Liver (tissue), 9 donors: ENCODE results near the gene EPB41L1. TPM values are rescaled to one million over a fixed set of nuclear protein-coding genes. Genes with fewer than 3 reads are reported as not detected.

Experiments
- DNase-seq: peaks from one replicate; pipeline ENCODE4 v3.0.0-alpha.2; 2017; ENCODE audit warnings: low spot score
- H3K27ac ChIP-seq, 2 donors: one replicate each; pipeline ENCODE4 v1.7.0; 2013; ENCODE audit warnings: inconsistent platforms in 2 of 2, low read length in 2 of 2, control low read depth in 1 of 2, low read depth in 1 of 2, mild to moderate bottlenecking in 1 of 2
- H3K27me3 ChIP-seq, 4 donors: one replicate each; pipeline versions ENCODE4 v1.6.1 to v1.7.0; 2013; ENCODE audit warnings: low read length in 3 of 4, inconsistent platforms in 1 of 4, mild to moderate bottlenecking in 1 of 4, moderate library complexity in 1 of 4; ENCODE audit not compliant: control insufficient read depth in 4 of 4, insufficient read depth in 4 of 4
- H3K36me3 ChIP-seq, 4 donors: one replicate each; pipeline versions ENCODE4 v1.6.1 to v1.7.0; 2013; ENCODE audit warnings: low read length in 3 of 4, mild to moderate bottlenecking in 3 of 4, low read depth in 1 of 4, moderate library complexity in 1 of 4; ENCODE audit not compliant: control insufficient read depth in 4 of 4, insufficient read depth in 3 of 4
- H3K4me1 ChIP-seq, 4 donors: one replicate each; pipeline versions ENCODE4 v1.6.1 to v1.7.0; 2013; ENCODE audit warnings: low read length in 3 of 4, mild to moderate bottlenecking in 3 of 4, moderate library complexity in 1 of 4; ENCODE audit not compliant: control insufficient read depth in 4 of 4, insufficient read depth in 4 of 4
- H3K4me3 ChIP-seq, 3 donors: one replicate each; pipeline versions ENCODE4 v1.6.1 to v1.7.0; 2013; ENCODE audit warnings: low read length in 3 of 3, control low read depth in 1 of 3, low read depth in 1 of 3, mild to moderate bottlenecking in 1 of 3
- H3K9ac ChIP-seq, 2 donors: one replicate each; pipeline ENCODE4 v1.7.0; 2013; ENCODE audit warnings: low read length in 2 of 2, mild to moderate bottlenecking in 2 of 2, moderate library complexity in 2 of 2, control low read depth in 1 of 2, low read depth in 1 of 2
- H3K9me3 ChIP-seq, 4 donors: one replicate each; pipeline versions ENCODE4 v1.6.1 to v1.7.0; 2013; ENCODE audit warnings: low read length in 3 of 4; ENCODE audit not compliant: control insufficient read depth in 4 of 4
- ATF3 ChIP-seq: IDR thresholded peaks from 2 replicates; pipeline ENCODE4 v1.6.1; 2016; ENCODE audit warnings: antibody characterized with exemption
- CTCF ChIP-seq: fragments of 150-350 bp; IDR thresholded peaks from 2 replicates; pipeline ENCODE4 v1.5.1; 2017; ENCODE audit warnings: improper control_type of control experiment, low read depth, low read length; ENCODE audit not compliant: missing input control
- EGR1 ChIP-seq, 2 donors: IDR thresholded peaks; 2 replicates each; pipeline ENCODE4 v1.6.1; 2016 to 2018; ENCODE audit warnings: antibody characterized with exemption in 2 of 2, low read depth in 2 of 2
- FOXA1 ChIP-seq: IDR thresholded peaks from 2 replicates; pipeline ENCODE4 v1.6.1; 2016; ENCODE audit warnings: antibody characterized with exemption
- FOXA2 ChIP-seq: IDR thresholded peaks from 2 replicates; pipeline ENCODE4 v1.6.1; 2016; ENCODE audit warnings: antibody characterized with exemption
- GABPA ChIP-seq, 2 donors: IDR thresholded peaks in 1 of 2; conservative IDR thresholded peaks in 1 of 2; 2 replicates each; pipeline ENCODE4 v1.6.1; 2016; ENCODE audit warnings: antibody characterized with exemption in 2 of 2, mild to moderate bottlenecking in 1 of 2, moderate library complexity in 1 of 2
- HNF4A ChIP-seq, 2 donors: conservative IDR thresholded peaks; 2 replicates each; pipeline ENCODE4 v1.6.1; 2016; ENCODE audit warnings: antibody characterized with exemption in 2 of 2, mild to moderate bottlenecking in 2 of 2
- HNF4G ChIP-seq: IDR thresholded peaks from 2 replicates; pipeline ENCODE4 v1.6.1; 2016; ENCODE audit warnings: antibody characterized with exemption
- MAX ChIP-seq: IDR thresholded peaks from 2 replicates; pipeline ENCODE4 v1.6.1; 2016; ENCODE audit warnings: antibody characterized with exemption
- NR2F2 ChIP-seq: IDR thresholded peaks from 2 replicates; pipeline ENCODE4 v1.6.1; 2016; ENCODE audit warnings: antibody characterized with exemption
- RAD21 ChIP-seq, 2 donors: IDR thresholded peaks; 2 replicates each; pipeline ENCODE4 v1.6.1; 2016; ENCODE audit warnings: antibody characterized with exemption in 2 of 2, mild to moderate bottlenecking in 2 of 2
- REST ChIP-seq: IDR thresholded peaks from 2 replicates; pipeline ENCODE4 v1.6.1; 2016; ENCODE audit warnings: antibody characterized with exemption, mild to moderate bottlenecking
- RXRA ChIP-seq, 2 donors: IDR thresholded peaks; 2 replicates each; pipeline ENCODE4 v1.6.1; 2017 to 2018; ENCODE audit warnings: antibody characterized with exemption in 2 of 2, mild to moderate bottlenecking in 1 of 2
- SP1 ChIP-seq: IDR thresholded peaks from 2 replicates; pipeline ENCODE4 v1.6.1; 2018; ENCODE audit warnings: antibody characterized with exemption, mild to moderate bottlenecking
- TAF1 ChIP-seq: conservative IDR thresholded peaks from 2 replicates; pipeline ENCODE4 v1.6.1; 2016; ENCODE audit warnings: antibody characterized with exemption, mild to moderate bottlenecking
- YY1 ChIP-seq: IDR thresholded peaks from 2 replicates; pipeline ENCODE4 v1.6.1; 2016; ENCODE audit warnings: antibody characterized with exemption, mild to moderate bottlenecking
- ZBTB33 ChIP-seq: IDR thresholded peaks from 2 replicates; pipeline ENCODE4 v1.6.1; 2016; ENCODE audit warnings: antibody characterized with exemption
- WGBS: extraction: QIAGEN DNeasy Blood & Tissue Kit; methylation state at CpG from one replicate; pipeline ENCODE4 v1.1.7; 2013; 5-methylcytosine and 5-hydroxymethylcytosine counted together
- polyA plus RNA-seq, 2 donors: library from polyadenylated mRNA; stranded (reverse) in 1 of 2; unstranded in 1 of 2; fragments of 200-250 nt in 1 of 2; fragments of >200 nt in 1 of 2; fragmentation: Nextera tagmentation in 1 of 2; extraction: Ambion mirVana in 1 of 2; gene quantifications; one replicate each; pipeline versions ENCODE4 v1.2.1 to v1.2.3, GENCODE V29; 2013 to 2015
- total RNA-seq, 2 donors: library from RNA; depleted of rRNA; stranded (reverse); fragments of >200 nt; gene quantifications; one replicate each; pipeline ENCODE4 v1.2.3, GENCODE V29; 2014
- donor health status: healthy.
- donor health status: healthy.
- donor health status: healthy.
- donor health status: healthy.
- donor health status: healthy.

EPB41L1 gene
- total and polyA plus RNA-seq, 4 donors: 2.4 to 11.9 (median 4.3) TPM

GRCh38 chr20:36213362-36213761, 58.8 kb downstream of the EPB41L1 start:
- 57% methylated on average over 2 of the region's 2 CpGs for WGBS
- Histone ChIP-seq H3K9ac (no peak overlapping the region), H3K27ac (no peak overlapping the region), H3K4me3 (no peak overlapping the region), H3K36me3 (no peaks in the 10 kb centered on the region), H3K27me3 (no peaks in the 10 kb centered on the region), H3K9me3 (no peaks in the 10 kb centered on the region), H3K4me1 (no peaks in the 10 kb centered on the region)
- DNase-seq: no peak
- TF ChIP-seq REST (no peak), MAX (no peak), ATF3 (no peak), GABPA (IDR thresholded peaks at IDR 0.05 in 1 of 2, conservative IDR thresholded peaks at IDR 0.05 in 1 of 2) (no peak), NR2F2 (no peak), RAD21 (IDR thresholded peaks at IDR 0.05) (no peak), HNF4G (no peak), TAF1 (no peak), HNF4A (conservative IDR thresholded peaks at IDR 0.05) (no peak), FOXA2 (no peak), RXRA (IDR thresholded peaks at IDR 0.05) (no peak), ZBTB33 (no peak), FOXA1 (no peak), EGR1 (IDR thresholded peaks at IDR 0.05; ENCODE audit: low read depth in 2 of 2) (no peak), CTCF (no peak), YY1 (no peak)

- H3K36me3 ChIP-seq: no peaks in the 10 kb centered on the region
- no peak overlapping the region for H3K9ac ChIP-seq
- TF ChIP-seq REST (no peak), EGR1 (IDR thresholded peaks at IDR 0.05; ENCODE audit: low read depth in 2 of 2) (no peak), RAD21 (IDR thresholded peaks at IDR 0.05) (peak; percentile 65 to 77), HNF4A (conservative IDR thresholded peaks at IDR 0.05) (no peak), CTCF (peak; percentile 56), GABPA (IDR thresholded peaks at IDR 0.05 in 1 of 2, conservative IDR thresholded peaks at IDR 0.05 in 1 of 2) (no peak), SP1 (no peak), FOXA2 (no peak), RXRA (IDR thresholded peaks at IDR 0.05) (no peak)
- no peaks in the 10 kb centered on the region for H3K9me3 ChIP-seq
- H3K27me3 ChIP-seq: no peaks in the 10 kb centered on the region
- WGBS: 52% methylated on average over 5 of the region's 5 CpGs
- H3K27ac ChIP-seq: no peak overlapping the region
- no peak for DNase-seq
- no peak overlapping the region for H3K4me3 ChIP-seq
- no peaks in the 10 kb centered on the region for H3K4me1 ChIP-seq
Observed at GRCh38 chr20:36214684-36215256, 60.2 kb downstream of the EPB41L1 start.
